CD14-positive monocyte (primary cell): ENCODE results near the gene PLXDC1. TPM values are rescaled to one million over a fixed set of nuclear protein-coding genes. Genes with fewer than 3 reads are reported as not detected.

ENCODE experiments used
- DNase-seq, 3 donors: peaks; one replicate each; pipeline ENCODE4 v3.0.0-alpha.2; 2011 to 2022
- H2AFZ ChIP-seq: 2 replicates; pipeline ENCODE4 v1.6.0; 2012; ENCODE audit warnings: mild to moderate bottlenecking, low read depth, low read length, inconsistent platforms; ENCODE audit not compliant: insufficient read depth, poor library complexity, severe bottlenecking
- H3K27ac ChIP-seq, 2 donors: 1 replicate in 1 of 2; 2 replicates in 1 of 2; pipeline ENCODE4 v1.5.1; 2012 to 2013; ENCODE audit warnings: low read length in 2 of 2, control low read depth in 1 of 2, inconsistent platforms in 1 of 2, low read depth in 1 of 2, mild to moderate bottlenecking in 1 of 2
- H3K27me3 ChIP-seq, 2 donors: one replicate each; pipeline versions ENCODE4 v1.6.0 to v1.6.1; 2011 to 2013; ENCODE audit warnings: low read length in 2 of 2; ENCODE audit not compliant: control insufficient read depth in 2 of 2, insufficient read depth in 2 of 2
- H3K36me3 ChIP-seq, 2 donors: replicated peaks in 1 of 2; 1 replicate in 1 of 2; 2 replicates in 1 of 2; pipeline versions ENCODE4 v1.5.1 to v1.6.1; 2012 to 2013; ENCODE audit warnings: low read length in 2 of 2, control low read depth in 1 of 2, inconsistent platforms in 1 of 2, mild to moderate bottlenecking in 1 of 2; ENCODE audit not compliant: insufficient read depth in 2 of 2, control insufficient read depth in 1 of 2
- H3K4me1 ChIP-seq, 2 donors: 1 replicate in 1 of 2; 2 replicates in 1 of 2; pipeline versions ENCODE4 v1.5.1 to v1.6.1; 2012 to 2013; ENCODE audit warnings: low read length in 2 of 2, control low read depth in 1 of 2, inconsistent platforms in 1 of 2, mild to moderate bottlenecking in 1 of 2, moderate library complexity in 1 of 2; ENCODE audit not compliant: insufficient read depth in 2 of 2, control insufficient read depth in 1 of 2
- H3K4me2 ChIP-seq: replicated peaks from 2 replicates; pipeline ENCODE3; 2012; ENCODE audit warnings: low read length, moderate library complexity, mild to moderate bottlenecking; ENCODE audit not compliant: poor library complexity, severe bottlenecking; ENCODE audit errors: extremely low read depth
- H3K4me3 ChIP-seq, 3 experiments: fragments of 200-600 bp in 1 of 3; sonication (generic) in 1 of 3; replicated peaks in 1 of 3; 1 replicate in 2 of 3; 2 replicates in 1 of 3; pipeline ENCODE4 v1.5.1; 2011 to 2013; ENCODE audit warnings: low read length in 3 of 3, mild to moderate bottlenecking in 3 of 3, control low read depth in 2 of 3, low read depth in 2 of 3, inconsistent platforms in 1 of 3, moderate library complexity in 1 of 3
- H3K79me2 ChIP-seq: 2 replicates; pipeline ENCODE4 v1.6.0; 2012; ENCODE audit warnings: mild to moderate bottlenecking, control low read depth, inconsistent platforms, low read length, moderate library complexity; ENCODE audit not compliant: insufficient read depth
- H3K9ac ChIP-seq: 2 replicates; pipeline ENCODE4 v1.6.0; 2017; ENCODE audit warnings: low read length, mild to moderate bottlenecking; ENCODE audit not compliant: insufficient read depth, poor library complexity, severe bottlenecking
- H3K9me3 ChIP-seq, 2 donors: replicated peaks in 1 of 2; 1 replicate in 1 of 2; 2 replicates in 1 of 2; pipeline versions ENCODE4 v1.5.1 to v1.6.1; 2012 to 2013; ENCODE audit warnings: low read length in 2 of 2, control low read depth in 1 of 2; ENCODE audit not compliant: control insufficient read depth in 1 of 2, insufficient read depth in 1 of 2
- H4K20me1 ChIP-seq: 2 replicates; pipeline ENCODE4 v1.6.0; 2012; ENCODE audit warnings: mild to moderate bottlenecking, low read length, control low read depth, moderate library complexity; ENCODE audit not compliant: insufficient read depth
- H3K27ac Mint-ChIP-seq, 7 donors: one replicate each; pipeline ENCODE4 v1.8.0; 2020; ENCODE audit warnings: mild to moderate bottlenecking in 7 of 7, mixed read lengths in 7 of 7, moderate library complexity in 6 of 7, inconsistent platforms in 2 of 7
- H3K27me3 Mint-ChIP-seq, 3 donors: one replicate each; pipeline ENCODE4 v1.8.0; 2021 to 2022; ENCODE audit warnings: low read depth in 3 of 3, mild to moderate bottlenecking in 3 of 3, mixed read lengths in 3 of 3, moderate library complexity in 3 of 3, inconsistent platforms in 1 of 3
- H3K36me3 Mint-ChIP-seq, 2 donors: one replicate each; pipeline ENCODE4 v1.8.0; 2020; ENCODE audit warnings: mixed read lengths in 2 of 2, inconsistent platforms in 1 of 2, mild to moderate bottlenecking in 1 of 2
- H3K4me1 Mint-ChIP-seq: one replicate; pipeline ENCODE4 v1.8.0; 2020; ENCODE audit warnings: mild to moderate bottlenecking, mixed read lengths
- H3K4me3 Mint-ChIP-seq, 2 donors: one replicate each; pipeline ENCODE4 v1.8.0; 2020; ENCODE audit warnings: mild to moderate bottlenecking in 2 of 2, mixed read lengths in 2 of 2, moderate library complexity in 1 of 2
- H3K9me3 Mint-ChIP-seq, 7 donors: one replicate each; pipeline ENCODE4 v1.8.0; 2020 to 2022; ENCODE audit warnings: mixed read lengths in 7 of 7, mild to moderate bottlenecking in 6 of 7, moderate library complexity in 6 of 7, inconsistent platforms in 2 of 7
- CTCF ChIP-seq: fragments of 200-600 bp; IDR thresholded peaks from one replicate; pipeline ENCODE4 v1.8.0; 2022; ENCODE audit warnings: antibody characterized with exemption, mild to moderate bottlenecking
- WGBS: methylation state at CpG from one replicate; pipeline ENCODE4 v1.1.5; 2013; ENCODE audit warnings: missing lambda C conversion rate; ENCODE audit not compliant: insufficient coverage; 5-methylcytosine and 5-hydroxymethylcytosine counted together
- intact Hi-C, 2 donors: fragments of 100-400 bp; cut with micrococcal nuclease; formaldehyde crosslinking; loops; one replicate each; pipeline versions ENCODE4 v1.15.0 to v1.15.1; 2023
- polyA plus RNA-seq, 3 donors: library from polyadenylated mRNA; depleted of rRNA in 1 of 3; unstranded in 2 of 3; stranded (reverse) in 1 of 3; fragments of 300-500 nt in 2 of 3; fragments of >200 nt in 1 of 3; fragmentation: Illumina TruSeq in 2 of 3; gene quantifications; 1 replicate in 2 of 3; 2 replicates in 1 of 3; pipeline ENCODE4 v1.2.3, GENCODE V29; 2012 to 2021

Gene PLXDC1
- polyA plus RNA-seq, 3 donors, result 0.21 TPM; not detected in 2

DNA sequence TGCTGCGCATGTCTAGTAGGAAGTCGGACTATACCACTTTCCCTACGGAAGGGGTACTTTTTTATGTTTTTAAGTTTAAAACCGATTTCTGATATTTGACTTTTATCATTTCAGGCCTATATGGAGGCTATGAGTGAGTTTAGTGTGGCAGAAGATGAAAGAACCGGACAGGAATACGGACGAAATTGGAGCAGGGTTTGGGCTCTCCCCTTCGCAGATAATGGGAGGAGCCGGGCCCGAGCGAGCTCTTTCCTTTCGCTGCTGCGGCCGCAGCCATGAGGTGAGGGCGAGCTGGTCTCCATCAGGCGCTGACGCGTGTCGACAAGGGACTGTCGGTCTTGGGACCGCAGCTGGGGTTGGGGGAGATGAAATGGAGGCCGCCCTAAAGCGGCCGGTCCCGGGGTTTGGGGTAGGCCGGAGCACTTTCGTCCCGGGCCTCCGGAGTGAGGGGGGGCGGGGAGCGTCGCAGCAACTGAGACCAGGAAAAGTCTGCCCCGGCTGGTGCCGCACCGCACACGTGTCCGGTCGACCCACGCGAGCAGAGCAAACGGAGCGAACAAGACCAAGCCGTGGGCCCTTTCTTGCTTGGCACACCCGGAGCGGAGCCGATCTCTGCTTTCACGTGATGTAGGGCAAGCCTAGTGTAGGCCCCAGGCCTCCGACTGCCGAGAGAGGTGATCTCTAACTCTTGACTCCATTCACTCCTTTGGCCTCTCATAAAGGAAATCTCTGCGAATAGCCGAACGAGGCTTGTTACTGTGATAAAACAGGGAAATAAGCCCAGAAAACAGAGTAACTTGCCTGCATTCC lies 48.8 kb upstream of the PLXDC1 start, which contains the start of gene RPL19:
TSS of gene RPL19 (plus strand) at position 214 of the 810 bp plus-strand sequence. CDS start at position 276, 62 bp downstream.
- intact Hi-C loops, result no loop called here
- no peaks in the 10 kb centered on the region for H3K9me3 Mint-ChIP-seq

DNA sequence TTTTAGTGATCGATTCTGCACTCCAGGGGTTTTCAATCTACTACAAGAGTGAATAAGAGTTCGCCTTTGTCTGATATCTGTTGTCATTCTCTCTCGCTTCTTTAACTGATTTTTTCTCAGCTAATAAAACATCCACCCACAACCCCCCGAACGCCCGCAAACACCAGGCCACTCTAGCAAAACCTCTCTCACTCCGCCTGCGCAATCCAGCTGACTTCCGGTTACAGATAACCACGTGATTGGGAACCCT lies 48.3 kb upstream of the PLXDC1 start:
- Histone ChIP-seq H3K9ac (peak overlapping the region; percentile 89), H2AFZ (peak overlapping the region; percentile 73), H3K79me2 (peaks cover 28% of the 10 kb centered on the region), H3K27me3 (no peaks in the 10 kb centered on the region), H3K4me1 (peaks cover 51 to 63% of the 10 kb centered on the region in 2 donors), H3K36me3 (peaks cover 34 to 36% of the 10 kb centered on the region in 2 donors), H3K4me3 (peak overlapping the region; percentile 61 to 91 (median 90)), H4K20me1 (peaks cover 40% of the 10 kb centered on the region), H3K27ac (peak overlapping the region; percentile 82 to 100), H3K4me2 (peak overlapping the region; percentile 92), H3K9me3 (no peaks in the 10 kb centered on the region)
- intact Hi-C loops, result loop anchor here in 1 of 2 donors (5.0 kb wide), 1 partner anchor 37 kb away; no protein-coding TSS in a partner anchor
- H3K9me3 Mint-ChIP-seq, result no peaks in the 10 kb centered on the region
- H3K27me3 Mint-ChIP-seq, result peaks cover 0 to 3% (median 0%) of the 10 kb centered on the region in 3 donors
- H3K4me1 Mint-ChIP-seq, result peaks cover 47% of the 10 kb centered on the region
- peak; percentile 90 to 93 (median 93) for DNase-seq
- H3K27ac Mint-ChIP-seq, result peak overlapping the region; percentile 97 to 100 (median 99)
- H3K36me3 Mint-ChIP-seq, result peaks cover 37 to 39% of the 10 kb centered on the region in 2 donors
- WGBS, result 0% methylated on average over 4 of the region's 10 CpGs
- no peak for TF ChIP-seq CTCF
- peak overlapping the region; percentile 97 to 99 for H3K4me3 Mint-ChIP-seq

More for the DNA sequence above, 48.8 kb upstream of the PLXDC1 start, which contains the start of gene RPL19:
- H3K9me3 ChIP-seq, result no peaks in the 10 kb centered on the region
- no peak for DNase-seq
- WGBS, result under 1% methylated on average over 41 of the region's 52 CpGs
- peak within 1 kb of the TSS; percentile 61 to 91 (median 90) for H3K4me3 ChIP-seq
- H4K20me1 ChIP-seq, result peaks cover 40% of the 10 kb centered on the region
- no peak for TF ChIP-seq CTCF
- H3K9ac ChIP-seq, result peak within 1 kb of the TSS; percentile 89
- H3K27ac Mint-ChIP-seq, result peak within 1 kb of the TSS; percentile 97 to 100 (median 99)
- peaks cover 47% of the 10 kb centered on the region for H3K4me1 Mint-ChIP-seq
- peaks cover 28% of the 10 kb centered on the region for H3K79me2 ChIP-seq
- peak within 1 kb of the TSS; percentile 92 for H3K4me2 ChIP-seq
- H3K27ac ChIP-seq, result peak within 1 kb of the TSS; percentile 82 to 100
- peaks cover 39 to 41% of the 10 kb centered on the region in 2 donors for H3K36me3 ChIP-seq
- peak within 1 kb of the TSS; percentile 97 to 99 for H3K4me3 Mint-ChIP-seq
- H3K36me3 Mint-ChIP-seq, result peaks cover 43% of the 10 kb centered on the region in 2 donors
- H3K27me3 Mint-ChIP-seq, result peaks cover 0 to 2% (median 0%) of the 10 kb centered on the region in 3 donors
- peaks cover 51 to 63% of the 10 kb centered on the region in 2 donors for H3K4me1 ChIP-seq
- H3K27me3 ChIP-seq, result no peaks in the 10 kb centered on the region
- H2AFZ ChIP-seq, result peak within 1 kb of the TSS; percentile 73
